ENCODE measurements around the gene CD300LF.

CD300LF gene

DNA sequence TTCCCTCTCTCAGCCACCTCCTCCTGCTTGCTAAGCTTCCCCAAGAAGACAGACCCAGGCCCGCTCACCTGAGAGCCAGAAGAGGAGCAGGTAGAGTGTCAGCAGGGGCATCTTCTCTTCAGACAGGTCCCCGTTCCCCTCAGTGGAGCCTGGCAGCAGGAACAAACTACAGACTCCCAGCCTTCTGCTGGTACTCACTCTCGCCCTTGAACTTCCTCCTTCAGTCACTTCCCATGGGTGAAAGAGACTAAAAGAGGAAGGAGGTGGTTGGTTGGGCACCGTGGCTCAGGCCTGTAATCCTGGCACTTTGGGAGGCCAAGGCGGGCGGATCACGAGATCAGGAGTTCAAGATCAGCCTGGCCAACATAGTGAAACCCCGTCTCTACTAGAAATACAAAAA is at the start of gene CD300LF:
Gene CD300LF (minus strand): TSS at position 168 of the 400 bp plus-strand sequence. CDS start 57 bp downstream, at position 111.
- no peak for DNase-seq (ENCODE audit: low spot score)

DNA sequence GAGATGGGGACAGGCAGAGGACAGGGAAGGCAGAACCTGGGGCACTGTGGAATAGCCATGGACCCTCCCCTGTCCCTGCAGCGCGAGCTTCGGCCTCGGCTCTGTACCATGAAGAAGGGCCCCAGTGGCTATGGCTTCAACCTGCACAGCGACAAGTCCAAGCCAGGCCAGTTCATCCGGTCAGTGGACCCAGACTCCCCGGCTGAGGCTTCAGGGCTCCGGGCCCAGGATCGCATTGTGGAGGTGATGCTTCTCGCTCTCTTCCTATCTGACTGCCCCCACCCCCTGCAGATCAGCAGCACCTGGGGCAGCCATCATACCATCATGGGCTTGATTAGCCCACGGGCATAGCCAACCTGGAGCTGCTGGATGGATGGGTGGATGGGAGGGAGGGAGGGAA is 49.2 kb upstream of the CD300LF start:
- no peak for DNase-seq (ENCODE audit: low spot score)

DNA sequence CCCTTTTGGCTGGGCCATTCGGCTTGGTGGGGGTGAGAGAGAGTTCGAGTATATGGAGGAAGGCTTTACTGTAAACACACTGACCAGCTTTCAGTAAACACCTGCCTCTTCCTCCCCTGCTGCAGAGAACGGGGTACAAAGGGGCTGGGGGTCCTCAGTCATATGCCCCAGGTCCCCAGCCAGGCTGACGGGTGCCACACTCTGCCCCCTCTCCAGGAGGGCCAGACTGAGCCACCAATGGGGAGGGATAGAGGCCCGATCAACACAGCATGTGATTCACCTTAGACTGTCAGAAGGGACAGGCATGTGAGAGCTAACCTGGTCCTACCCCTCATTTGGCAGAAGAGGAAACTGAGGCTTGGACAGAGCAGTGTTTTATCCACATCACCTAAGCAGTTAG is 48.7 kb upstream of the CD300LF start:
- no peak for DNase-seq (ENCODE audit: low spot score)

DNA sequence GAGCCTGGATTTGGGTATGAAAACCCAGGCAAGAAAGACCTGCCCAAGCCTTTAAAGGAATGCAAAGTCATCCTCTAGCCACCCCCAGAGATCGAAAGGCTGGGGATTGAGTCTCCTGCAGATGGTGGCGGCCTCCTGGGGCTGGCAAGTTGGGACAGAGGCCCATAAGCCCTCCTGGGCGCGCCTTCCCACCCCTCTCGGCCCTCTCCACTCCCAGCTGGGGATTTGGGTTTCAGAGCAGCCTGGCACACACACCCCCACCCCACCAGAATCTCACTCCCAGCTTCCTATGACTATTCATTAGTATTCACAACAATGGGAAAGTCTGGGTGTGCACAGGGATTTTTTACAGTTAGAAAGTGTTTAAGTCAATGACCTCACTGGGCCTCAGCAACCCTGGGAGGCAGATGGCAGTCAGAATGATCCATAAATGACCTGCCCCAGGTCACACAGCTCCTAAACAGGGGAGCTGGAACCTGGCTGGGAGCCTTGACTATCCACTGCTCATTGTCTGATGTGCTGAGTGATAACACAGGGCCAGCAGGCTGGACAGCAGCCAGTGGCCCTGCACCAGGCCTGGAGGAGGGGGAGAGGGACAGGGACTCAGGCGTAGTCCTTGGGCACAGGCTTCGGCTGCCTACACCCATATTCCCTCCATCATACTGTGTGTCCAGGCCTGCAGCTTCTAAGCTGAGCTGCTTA is 47.8 kb upstream of the CD300LF start:
- DNase-seq (ENCODE audit: low spot score) = no peak

DNA sequence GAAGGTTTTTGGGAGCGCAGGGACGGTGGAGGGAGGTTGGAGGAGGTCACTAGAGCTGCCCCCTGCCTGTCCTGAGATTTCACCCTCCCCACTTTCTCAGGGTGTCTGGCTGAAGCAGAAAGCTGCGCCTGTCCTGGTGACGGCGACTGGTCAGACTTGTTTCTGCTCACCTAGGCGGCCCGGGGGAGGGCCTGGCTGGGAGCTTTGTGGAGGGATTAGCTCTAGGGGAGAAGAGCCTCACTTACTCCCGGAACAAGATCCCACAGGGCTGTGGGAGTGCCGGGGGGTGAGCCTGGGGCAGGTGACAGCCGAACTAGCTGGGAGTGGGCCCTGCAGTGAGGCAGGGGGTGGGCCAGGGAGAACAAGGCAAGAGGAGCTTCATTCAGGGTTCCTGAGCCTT is 47.2 kb upstream of the CD300LF start:
- DNase-seq (ENCODE audit: low spot score) = no peak

DNA sequence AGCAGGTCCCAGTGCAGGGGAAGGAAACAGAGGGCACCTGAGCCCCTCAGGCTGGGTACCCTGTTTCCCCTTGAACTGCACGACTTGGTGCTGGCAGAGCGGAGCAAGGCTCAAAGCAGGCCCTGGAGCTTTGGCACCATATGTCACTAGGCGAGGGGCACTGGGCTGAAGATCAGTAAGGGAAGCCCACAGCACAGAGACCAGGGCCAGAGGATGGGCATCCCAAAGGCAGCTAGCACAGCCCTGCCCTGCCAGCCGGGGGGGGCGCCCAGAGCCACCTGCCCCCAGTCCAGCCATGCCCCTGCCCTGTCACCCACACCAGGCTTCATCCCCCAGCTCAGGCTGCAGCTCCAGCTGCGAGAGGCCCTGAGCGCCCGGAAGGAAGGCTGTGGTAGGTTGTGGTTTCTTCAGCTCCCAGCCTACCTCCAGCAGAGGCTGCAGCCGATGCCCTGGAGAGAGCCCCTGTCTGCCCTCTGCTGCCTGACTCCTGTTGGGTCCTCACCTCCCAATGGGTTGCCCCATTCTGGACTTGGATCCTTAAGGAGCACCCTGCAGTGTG is 46.6 kb upstream of the CD300LF start:
- no peak for DNase-seq (ENCODE audit: low spot score)

DNA sequence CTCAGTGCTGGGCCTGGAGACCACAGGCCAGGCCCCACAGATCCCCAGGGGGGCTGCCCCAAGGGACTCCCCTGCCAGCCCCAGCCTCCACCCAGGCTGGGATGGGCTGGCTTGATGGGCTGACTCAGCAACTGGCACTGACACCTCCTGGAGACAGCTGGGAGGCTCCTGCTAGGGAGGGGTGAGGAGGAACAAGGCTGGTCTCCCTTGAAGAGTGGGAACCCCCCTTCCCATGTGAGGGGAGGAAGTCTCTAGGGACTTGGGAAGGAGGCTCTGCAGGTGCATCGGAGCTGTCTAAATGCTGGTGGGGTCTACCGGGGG is 46.1 kb upstream of the CD300LF start:
- no peak for DNase-seq (ENCODE audit: low spot score)

DNA sequence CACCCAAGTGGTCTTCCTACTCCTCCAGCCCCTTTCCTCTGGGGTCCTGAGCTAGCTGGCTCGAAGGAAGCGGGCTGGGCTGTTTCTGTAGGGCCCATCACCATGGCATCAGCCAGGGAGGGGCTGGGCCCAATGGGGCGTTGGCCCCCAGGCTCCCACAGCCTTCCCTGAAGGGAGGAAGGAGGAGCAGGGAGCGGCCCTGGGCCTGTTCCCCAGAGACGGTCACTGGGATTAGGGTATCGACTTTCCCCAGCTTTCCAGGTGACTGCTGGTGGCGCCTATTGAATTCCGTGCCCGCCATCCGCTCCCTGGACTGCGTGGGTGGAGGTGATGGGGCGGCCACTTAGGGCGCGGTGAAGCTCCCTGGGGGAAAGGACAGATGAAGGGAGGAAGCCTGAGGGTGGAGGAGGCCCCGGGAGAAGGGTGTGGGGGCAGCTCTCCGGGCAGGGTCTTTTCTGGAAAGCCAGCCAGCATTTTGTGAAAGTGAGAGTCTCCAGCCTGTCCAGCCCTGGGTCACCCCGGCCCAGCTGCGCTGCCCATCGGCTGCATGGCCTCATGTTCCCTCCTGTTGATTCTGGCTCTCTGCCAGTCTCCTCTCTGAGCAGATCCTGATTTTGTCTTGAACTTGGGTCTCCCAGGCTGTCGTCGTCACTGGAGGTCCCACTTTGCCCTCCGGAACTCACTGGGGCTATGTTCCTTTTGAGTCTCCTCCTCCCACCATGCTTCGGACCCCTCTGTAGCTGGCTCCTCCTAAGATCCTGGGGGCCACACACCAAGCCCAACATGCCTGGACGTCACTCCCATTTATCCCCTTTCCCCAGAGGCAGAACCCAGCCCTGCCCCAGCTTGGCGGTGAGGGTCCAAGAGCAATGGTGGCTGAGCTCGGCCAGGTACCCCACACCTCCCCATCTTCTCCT is 45.5 kb upstream of the CD300LF start:
- DNase-seq (ENCODE audit: low spot score) = no peak

DNA sequence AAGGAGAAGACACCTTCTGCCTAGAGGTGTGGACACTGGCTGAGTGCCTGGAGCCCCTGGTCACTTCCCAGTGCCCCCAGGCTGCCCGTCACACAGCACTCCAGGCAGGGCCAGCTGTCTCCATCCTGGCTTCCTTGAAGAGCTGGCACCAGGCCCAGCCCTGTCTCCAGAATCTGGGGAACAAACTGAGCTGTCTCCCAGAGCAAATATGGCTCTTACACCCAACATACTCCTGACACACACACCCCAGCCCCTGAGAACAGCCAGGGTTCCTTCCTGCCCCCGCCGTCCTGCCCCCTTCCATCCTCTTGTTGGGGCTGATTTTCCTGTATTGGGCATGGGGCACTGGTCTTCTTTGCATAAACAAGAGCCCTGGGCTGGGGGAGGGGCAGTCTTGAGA is 44.8 kb upstream of the CD300LF start:
- DNase-seq (ENCODE audit: low spot score) = no peak

DNA sequence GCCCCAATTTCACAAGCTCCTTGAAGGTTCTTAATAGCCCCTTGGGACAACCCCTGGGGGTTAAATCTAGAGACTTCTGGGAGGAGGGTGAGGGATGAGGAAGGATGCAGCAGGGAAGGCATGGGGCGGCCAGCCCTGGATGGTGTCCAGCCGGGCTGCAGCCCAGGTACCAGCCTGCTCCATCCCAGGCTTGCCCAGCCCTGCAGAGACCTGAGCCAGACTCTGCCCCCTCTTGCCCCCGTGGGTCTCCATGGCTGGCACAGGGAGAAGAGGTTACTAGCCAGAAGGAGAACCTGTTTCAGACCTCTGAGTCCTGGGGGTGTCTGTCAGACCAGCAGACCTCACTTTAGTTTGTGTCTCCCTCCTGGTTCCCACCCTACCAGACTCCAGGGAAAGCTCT is 44.2 kb upstream of the CD300LF start:
- DNase-seq (ENCODE audit: low spot score) = no peak

DNA sequence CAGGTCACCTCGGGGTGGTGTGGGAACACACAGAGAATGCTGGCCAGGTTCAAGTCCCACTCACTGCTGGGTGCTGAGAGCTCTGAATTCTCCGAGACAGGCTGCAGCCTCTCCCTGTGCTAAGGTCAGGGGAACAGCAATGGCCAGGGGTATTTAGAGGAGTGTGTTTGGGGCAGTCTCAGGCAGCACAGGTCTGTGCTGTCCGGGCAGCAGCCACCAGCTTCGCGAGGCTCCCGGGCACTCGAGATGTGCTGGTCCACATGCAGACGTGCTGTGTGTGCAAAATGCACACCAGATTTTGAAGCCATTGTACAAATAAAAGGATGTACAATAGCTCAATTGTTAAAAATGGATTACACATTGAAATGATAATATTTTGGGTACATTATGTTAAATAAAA is 42.8 kb upstream of the CD300LF start:
- DNase-seq (ENCODE audit: low spot score) = no peak

DNA sequence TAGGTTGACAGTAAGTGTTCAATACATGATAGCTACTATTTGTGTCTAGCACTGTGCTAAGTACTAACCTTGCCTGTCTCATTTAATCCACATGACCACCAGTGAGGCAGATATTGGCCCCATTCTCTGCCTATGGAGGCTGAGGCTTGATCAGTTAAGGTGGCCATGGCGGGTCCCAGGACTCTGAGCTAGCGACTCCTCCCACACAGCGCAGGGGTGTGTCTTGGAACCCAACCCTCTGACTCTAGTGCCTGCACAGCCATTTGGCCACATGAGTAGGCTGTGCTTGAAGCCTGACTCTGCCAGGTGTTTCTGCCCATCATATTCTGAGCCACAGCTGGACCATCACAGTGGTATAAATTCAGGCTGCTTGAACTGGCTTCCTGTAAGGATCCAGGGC is 42.1 kb upstream of the CD300LF start:
- DNase-seq (ENCODE audit: low spot score) = no peak

DNA sequence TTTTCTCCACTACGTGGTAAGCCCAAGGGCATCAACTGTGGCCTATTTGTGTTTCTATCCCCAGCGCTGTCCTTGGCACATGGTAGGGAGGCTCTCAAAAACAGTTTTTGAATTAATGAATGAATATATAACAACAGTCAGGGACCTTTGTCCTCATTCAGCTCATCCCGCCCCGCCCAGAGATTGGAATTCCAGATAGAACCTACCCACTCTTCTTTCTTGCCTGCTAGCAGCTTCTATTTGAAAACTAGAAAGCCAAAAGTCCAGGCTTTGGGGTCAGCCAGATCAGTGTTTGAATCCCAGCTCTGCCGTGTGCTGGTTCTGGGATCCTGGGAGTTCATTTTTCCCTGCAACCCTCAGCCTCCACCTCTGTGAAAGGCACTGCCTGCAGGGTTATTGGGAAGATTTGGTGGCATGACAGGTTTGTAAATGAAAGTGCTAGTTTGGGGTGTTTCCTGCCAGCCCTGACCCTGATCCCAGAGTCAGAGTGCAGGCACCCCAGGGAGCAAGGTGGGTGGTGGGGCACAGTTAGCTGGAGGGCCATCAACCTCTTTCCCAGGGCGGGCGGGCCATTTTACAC is 40.2 kb upstream of the CD300LF start:
- no peak for DNase-seq (ENCODE audit: low spot score)

DNA sequence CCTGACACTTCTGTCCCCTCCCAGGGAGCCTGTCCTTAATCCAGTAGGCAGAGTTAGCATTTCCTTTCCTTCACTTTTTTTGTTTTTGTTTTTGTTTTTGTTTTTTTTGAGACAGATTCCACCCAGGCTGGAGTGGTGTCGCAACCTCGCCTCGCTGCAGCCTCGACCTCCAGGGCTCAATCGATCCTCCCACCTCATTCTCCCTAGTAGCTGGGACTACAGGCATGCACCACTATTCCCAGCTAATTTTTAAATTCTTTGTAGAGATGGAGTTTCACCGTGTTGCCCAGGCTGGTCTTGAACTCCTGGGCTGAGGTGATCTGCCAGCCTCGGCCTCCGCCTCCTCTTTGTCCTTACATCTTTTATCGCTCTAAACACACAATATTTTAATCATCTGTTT is 39.7 kb upstream of the CD300LF start:
- no peak for DNase-seq (ENCODE audit: low spot score)

DNA sequence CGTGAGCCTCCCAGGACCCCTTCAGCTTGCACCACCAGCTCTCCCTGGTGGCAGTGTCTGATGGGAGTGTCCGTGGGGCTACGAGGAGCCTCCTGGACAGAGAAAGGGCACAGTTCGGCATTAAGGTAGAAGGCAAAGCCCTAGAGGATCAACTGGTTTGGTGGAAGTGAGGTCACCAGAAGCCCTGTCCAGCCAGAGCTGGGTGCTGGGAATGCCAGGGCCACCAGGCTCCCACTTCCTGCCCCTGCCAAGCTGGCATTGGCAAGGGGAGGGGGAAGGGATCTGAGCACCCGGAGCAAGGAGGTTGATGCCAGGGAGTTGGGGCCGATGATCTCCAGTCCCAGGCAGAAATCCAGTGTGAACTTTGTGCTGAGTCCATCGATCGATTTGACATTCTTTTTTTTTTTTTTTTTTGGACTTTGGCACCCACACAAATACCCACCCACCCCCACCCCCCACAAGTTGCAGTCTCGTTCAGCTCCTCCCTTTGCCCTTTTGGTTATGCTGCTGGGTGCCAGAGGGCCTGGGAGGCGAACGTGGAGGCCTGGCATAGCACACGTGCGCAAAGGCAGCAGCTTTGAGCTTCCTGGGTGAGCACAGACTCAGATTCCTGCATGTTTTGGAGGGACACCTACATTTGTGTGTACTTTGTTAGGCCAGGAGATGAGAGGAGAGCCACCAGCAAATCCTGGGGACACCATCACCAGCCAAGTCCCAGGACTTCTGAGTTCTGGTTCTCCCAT is 37.8 kb upstream of the CD300LF start:
- DNase-seq (ENCODE audit: low spot score) = no peak

DNA sequence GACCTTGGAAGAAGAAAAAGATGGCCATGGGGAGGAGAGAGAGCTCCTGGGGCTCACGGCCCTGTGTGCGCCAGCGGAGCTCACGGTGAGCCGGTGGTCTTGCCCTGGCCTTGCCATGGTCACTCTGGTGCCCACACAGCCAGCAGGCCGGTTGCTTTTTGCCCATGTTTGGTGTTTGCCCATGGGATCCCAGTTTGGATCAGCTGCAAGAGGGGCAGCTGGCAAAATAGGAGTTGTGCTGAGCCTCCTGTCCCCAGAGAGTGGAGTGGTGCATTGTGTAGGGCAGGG is 37.3 kb upstream of the CD300LF start:
- no peak for DNase-seq (ENCODE audit: low spot score)

DNA sequence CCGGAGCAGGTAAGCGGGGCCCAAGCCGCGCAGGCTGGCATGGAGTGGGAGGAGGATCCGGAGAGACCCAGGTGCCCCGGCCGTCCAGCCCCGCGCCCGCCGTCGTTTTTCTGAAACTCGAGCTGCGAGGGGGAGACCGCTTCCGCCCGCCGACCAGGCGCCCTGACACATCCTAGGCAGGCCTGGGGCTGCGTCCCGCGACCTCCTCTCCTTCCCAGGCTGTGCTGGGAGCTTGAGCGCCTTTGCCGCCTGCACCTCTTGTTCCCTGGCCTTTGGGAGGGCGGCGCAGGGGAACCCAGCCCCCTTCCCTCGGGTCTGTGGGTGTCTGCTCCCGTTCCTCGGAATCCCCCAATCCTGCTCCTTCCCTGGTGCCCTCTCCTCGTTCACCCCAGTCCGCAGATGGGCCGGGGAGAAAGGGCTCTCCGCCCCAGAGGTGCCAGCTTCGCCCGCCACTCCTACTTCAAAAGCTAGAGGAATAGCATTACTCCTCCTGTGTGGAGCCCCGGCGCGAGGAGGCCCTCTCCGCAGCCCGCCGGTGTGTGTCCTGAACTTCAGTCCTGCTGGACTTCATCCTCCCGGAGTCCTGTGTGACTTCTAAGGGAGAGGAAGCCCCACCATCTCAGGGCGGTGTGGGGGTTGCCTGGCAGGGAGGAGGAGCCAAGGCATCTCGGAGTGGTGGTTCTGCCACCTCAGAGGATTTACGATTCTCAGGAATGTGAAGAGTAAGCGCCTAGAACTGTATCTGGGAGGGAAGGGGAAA is 36.7 kb upstream of the CD300LF start:
- DNase-seq (ENCODE audit: low spot score) = no peak

DNA sequence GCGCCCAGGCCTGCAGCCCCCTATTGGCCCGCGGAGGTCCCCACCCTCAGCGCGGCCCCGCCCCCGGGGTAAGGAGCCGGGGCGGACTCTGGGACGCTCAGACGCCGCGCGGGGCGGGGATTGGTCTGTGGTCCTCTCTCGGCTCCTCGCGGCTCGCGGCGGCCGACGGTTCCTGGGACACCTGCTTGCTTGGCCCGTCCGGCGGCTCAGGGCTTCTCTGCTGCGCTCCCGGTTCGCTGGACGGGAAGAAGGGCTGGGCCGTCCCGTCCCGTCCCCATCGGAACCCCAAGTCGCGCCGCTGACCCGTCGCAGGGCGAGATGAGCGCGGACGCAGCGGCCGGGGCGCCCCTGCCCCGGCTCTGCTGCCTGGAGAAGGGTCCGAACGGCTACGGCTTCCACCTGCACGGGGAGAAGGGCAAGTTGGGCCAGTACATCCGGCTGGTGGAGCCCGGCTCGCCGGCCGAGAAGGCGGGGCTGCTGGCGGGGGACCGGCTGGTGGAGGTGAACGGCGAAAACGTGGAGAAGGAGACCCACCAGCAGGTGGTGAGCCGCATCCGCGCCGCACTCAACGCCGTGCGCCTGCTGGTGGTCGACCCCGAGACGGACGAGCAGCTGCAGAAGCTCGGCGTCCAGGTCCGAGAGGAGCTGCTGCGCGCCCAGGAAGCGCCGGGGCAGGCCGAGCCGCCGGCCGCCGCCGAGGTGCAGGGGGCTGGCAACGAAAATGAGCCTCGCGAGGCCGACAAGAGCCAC is 36.0 kb upstream of the CD300LF start, which contains the start of gene NHERF1:
Gene NHERF1 (plus strand): TSS at position 100 of the 750 bp plus-strand sequence. CDS start 219 bp downstream, at position 319.
- DNase-seq (ENCODE audit: low spot score) = peak; percentile 85

DNA sequence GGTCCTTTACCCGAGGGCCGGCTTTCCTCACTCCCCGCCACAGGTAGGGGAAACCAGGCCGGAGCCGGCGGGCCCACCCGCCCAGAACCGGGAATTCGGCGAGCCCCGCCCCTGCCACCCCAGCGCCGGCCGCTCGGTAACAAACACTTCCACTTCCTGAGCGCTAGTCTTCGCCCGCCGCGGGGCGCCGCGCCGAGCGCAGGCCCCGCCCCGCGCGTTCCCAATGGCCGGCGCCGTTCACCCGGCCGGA is 35.5 kb upstream of the CD300LF start:
- DNase-seq (ENCODE audit: low spot score) = no peak

DNA sequence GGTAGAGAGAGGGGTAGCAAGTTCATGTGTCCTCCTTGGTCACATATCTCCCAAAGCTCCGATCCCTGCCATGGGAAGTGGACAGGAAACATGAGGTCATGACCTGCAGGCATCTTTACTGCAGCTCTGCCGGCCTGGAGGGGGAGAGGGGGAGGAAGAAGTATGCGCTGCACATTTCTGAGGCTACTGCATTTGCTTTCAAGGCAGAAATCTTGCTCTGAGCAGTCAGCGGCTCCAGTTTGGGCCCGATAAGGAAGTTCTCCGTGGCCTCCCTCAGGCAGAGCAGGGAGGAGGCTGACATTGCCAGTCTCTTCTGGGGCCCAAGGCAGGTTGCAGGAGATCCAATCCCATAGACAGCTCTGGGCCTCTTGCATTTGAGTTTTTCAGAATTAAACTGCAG is 34.2 kb upstream of the CD300LF start:
- no peak for DNase-seq (ENCODE audit: low spot score)

DNA sequence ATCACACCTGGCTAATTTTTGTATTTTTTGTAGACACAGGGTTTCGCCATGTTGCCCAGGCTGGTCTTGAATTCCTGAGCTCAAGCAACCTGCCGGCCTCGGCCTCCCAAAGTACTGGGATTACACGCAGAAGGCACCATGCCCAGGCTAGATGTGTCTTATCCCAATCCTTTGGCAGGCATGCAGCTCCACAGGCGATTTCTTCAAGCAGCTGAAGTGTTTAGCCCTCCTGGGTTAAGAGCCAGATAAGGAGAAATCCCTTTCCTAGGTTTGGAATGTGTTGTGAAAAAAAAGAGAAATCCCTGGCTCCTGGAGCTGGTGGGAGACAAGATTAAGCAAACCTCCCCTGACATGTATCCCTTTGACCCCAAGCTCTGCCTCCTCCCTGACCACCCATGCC is 33.7 kb upstream of the CD300LF start:
- DNase-seq (ENCODE audit: low spot score) = no peak

All from kidney capillary endothelial cell (primary cell).